AML-193 (cell line): ENCODE data around the gene TTC3.

Source experiments
- DNase-seq, 2 experiments: peaks; one replicate each; lab custom pipeline; 2025; lab: John Stamatoyannopoulos, UW

The TTC3 gene

DNA sequence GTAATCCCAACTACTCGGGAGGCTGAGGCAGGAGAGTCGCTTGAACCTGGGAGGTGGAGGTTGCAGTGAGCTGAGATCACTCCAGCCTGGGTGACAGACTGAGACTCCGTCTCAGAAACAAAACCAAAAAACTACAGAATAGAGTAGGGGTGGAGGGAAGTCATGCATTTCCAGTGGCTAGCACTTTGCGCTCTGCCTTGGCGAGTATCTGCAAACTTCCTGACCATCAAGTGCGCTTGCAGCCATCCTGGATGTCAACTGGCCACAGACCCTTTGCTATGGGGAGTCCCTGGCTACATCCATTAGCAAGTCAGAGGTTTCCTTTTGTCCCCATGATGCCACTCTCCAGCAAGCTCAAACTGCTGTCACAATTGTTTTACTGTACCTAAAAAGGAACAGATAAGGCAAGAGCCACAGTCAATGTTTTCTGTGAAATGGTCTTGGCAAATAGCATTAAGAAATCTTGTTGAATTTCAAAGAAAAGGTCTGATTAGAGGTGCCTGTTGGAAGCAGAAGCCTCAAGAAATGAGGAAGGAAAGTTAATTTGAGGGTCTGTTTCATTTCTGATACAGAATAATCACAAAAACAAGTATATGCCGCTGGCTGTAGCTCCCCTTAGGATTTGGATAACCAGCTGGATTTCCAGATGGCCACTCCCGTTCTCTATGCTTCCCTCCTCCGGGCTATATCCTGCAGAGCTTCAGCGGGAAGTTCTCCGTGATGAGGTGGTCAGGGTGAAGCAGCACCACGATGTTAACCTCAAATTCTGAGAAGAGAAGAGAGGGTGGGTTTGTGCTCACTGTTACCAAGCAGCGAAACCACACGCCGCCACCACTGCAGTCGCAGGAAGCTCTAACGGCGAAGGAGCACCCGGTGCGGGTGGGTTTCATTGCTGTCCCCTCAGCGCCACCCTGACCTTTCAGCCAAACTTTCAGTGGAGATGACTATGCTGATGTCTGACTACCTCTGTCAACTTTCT is 152.1 kb downstream of the TTC3 start:
- no peak for DNase-seq

GRCh38 chr21:37226041-37226920 is 153.2 kb downstream of the TTC3 start:
- DNase-seq, result no peak

DNA sequence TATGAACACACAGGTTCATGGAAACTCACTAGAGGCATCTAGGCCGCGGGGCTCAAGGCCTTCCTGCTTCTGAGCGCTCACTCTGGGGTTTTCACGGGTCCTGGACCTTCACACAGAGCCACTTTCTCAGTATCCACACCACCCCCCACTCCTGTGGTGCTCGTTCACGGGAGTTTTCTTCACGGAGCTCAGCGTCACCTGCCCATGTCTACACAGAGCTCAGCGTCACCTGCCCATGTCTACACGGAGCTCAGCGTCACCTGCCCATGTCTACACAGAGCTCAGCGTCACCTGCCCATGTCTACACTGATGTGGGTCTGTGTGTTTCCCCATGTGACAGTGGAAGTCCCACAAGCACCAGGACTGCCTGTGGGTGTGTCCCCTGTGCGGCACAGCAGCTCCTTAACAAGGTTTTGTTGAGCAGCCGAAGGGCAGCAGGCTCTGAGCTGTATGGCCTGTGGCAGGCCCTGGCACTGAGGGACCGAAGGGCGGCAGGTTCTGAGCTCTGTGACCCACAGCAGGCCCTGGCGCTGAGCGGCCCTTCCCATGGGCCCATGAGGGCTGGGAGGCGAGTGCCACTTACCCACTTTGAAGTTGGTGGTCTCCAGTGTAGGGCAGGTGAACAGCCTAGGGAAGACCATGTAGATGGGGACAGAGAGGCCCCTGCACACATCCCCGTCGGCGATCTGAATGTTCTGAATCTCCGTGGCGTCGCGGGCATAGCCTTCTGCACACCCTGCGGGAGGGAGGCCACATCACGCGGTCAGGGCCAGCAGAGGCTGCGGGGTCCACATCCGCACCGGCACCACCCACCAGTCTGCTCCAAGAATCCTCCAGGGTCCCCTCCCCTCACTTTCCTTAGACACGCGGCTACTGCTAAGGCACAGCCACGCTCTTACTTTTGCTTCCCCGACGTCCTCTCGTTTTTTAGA is 154.3 kb downstream of the TTC3 start:
- DNase-seq, result no peak

DNA sequence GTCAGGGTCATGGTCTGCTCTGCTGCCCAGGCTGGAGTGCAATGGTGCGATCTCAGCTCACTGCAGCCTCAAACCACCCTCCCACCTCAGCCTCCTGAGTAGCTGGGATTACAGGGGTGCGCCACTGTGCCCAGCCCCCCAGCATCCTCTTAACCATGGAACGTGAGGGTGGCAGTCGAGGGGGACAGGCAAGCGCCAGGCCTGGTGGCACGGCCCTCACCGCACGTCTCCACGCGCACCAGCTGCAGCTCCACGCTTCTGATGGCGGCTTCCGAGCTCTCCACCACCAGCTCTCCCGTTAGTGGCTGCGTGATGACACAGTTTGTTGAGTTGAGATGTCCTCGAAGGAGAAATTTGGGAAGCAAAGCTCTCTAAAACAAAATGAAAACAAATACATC is 154.9 kb downstream of the TTC3 start:
- no peak for DNase-seq

GRCh38 chr21:37230632-37231248 is 157.7 kb downstream of the TTC3 start:
- DNase-seq, result no peak

GRCh38 chr21:37231249-37231645 is 158.2 kb downstream of the TTC3 start:
- DNase-seq, result no peak

GRCh38 chr21:37231671-37232070 is 158.6 kb downstream of the TTC3 start:
- no peak for DNase-seq

DNA sequence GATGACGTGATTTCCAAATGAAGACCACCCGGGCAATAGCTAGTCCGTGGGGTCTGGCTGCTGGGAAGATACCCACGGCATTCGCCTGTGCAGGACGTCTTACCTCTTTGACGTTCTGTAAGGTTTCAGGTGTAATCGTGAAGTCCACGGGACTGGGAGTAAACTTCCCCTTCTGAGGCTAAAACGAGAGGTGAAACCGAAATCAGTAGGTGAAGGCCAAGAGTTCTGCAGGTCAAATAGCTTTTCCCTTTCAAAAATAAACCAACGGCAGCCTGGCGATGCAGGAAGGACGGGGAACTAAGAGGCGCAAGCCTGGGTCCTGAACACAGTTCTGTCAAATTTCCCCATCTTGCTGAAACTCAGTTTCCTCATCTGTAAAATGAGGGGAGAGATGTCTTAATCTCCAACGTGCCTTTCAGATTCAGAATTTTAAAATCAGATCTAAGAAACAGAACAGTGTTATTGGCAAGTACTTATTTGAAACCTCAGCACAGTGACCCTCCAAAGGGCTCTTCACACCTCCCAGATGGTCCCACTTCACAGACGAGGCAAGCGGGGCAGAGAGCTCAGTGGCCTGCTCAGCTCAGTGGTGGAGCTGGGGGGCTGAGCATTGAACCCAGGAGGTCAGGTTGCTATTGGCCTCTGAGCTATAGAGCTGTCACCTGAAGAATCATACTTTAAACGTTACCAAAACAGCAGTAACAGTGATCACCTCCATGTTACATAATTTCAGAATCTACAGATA is 159.4 kb downstream of the TTC3 start:
- no peak for DNase-seq

DNA sequence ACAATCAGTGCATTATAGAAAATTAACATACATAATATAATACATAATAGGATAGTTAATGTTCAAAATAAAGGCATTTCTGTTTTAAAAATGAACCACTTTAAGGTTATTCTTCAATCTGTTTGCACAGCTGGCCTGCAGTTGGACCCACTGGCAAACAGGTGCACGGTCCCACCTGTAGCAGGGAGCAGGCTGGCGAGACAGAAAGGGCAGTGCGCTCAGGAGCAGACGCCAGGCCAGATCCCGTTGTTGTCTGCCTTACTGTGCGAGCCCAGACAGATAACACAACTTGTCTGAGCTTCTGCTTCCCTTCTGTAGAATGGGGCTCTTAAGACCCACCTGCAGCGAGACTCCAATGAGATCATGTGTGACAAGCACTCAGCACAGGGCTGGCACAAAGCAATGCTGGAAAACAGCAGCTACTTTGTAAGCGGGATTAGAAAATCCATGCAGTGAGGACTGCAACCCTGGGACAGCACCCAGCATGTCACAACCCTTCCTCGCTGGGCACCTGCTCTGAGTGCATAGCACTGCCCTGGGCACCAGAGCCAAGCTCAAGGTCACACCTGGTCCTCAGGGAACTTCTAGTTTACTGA is 160.6 kb downstream of the TTC3 start:
- DNase-seq, result no peak

GRCh38 chr21:37237346-37237745 is 164.3 kb downstream of the TTC3 start:
- DNase-seq, result no peak

DNA sequence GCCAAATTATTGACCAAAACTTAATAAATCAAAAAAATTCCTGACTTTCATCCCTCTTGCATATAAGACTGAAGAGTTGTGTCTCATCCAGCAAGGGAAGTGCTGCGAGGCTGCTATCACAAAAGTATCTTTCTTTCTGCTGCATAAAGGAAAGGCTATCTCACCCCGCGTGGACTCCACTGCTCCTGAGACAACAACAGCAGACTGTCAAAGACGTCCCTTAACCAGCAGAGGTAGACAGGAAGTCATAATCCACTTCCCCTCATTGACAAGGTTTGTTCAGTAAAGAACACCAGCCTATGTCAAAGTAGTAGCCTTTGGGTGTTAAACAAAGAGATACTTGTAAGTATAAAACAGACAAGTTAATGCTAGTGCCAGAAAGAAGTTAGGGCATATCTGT is 164.7 kb downstream of the TTC3 start:
- no peak for DNase-seq

DNA sequence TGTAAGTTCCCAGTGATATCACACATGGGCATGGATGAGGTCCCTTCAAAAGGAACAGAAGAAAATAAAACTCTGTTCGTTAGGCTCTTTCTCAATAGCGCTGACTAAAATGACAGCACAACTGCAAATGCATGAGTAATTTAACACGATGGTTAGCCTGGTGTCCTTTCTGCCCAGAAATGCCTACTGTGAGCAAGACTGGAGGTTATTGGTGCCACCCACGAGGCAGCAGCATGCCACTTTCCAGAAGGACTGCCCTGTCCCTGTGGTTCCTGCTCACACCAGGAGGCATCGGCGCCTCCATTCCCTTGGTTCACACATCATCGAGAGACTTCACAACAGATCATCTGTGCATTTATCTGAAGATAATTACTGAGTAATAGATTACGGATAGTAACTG is 167.9 kb downstream of the TTC3 start:
- DNase-seq, result no peak

DNA sequence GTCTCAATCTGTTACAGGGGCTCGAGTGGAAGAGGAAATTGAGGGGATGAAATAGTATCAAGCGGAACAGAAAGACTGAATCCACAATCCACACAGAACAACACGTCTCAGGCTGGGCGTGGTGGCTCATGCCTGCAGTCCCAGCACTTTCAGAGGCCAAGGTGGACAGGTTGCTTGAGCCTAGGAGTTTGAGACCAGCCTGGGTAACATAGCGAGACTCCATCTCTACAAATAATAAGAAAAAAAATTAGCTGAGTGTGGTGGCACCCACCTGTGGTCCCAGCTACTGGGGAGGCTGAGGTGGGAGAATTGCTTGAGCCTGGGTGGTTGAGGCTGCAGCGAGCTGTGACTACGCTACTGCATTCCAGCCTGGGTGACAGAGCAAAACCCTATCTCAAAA is 168.4 kb downstream of the TTC3 start:
- DNase-seq, result no peak

DNA sequence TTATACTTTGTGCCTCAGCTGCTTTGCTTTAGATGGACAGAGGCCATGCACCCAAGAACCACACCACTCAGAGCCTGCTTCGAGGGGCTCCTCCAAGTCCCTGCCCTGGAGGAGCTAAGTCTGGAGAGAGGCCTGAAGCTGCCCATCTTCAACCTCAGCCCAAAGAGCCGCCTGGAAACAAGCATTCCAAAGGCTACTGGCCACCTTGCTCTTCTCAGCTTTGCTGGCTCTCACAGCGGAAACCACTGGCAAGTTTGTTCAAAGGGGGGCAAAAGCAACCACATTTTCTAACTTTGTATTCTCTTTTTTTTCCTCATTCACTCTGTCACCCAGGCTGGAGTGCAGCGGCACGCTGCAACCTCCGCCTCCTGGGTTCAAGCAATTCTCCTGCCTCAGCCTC is 170.9 kb downstream of the TTC3 start:
- no peak for DNase-seq

- DNase-seq, result no peak
These were observed 171.5 kb downstream of the TTC3 start for GRCh38 chr21:37244501-37245095.

DNA sequence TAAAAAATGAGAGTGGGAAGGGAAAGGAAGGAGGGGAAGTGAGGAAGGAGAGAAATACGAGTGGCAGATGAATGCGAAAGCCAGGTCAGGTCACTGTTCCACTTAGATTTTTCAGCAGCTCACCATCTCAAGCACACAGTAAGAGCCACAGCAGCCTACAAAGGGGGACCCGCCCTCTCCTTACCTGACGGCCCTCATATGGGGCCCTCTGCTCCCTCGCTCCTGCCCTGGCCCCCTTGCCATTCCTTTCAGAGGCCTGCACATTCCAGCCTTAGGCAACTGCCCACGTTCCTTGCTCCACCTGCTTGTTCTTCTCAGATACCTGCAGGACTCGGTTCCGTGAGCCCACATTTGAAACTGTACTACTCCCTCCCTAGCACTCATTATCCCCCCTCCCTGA is 172.1 kb downstream of the TTC3 start:
- no peak for DNase-seq

- no peak for DNase-seq
These were observed 175.2 kb downstream of the TTC3 start for GRCh38 chr21:37248298-37248697.

GRCh38 chr21:37249112-37249904 is 176.3 kb downstream of the TTC3 start:
- DNase-seq, result no peak

- DNase-seq, result peak; percentile 63 to 66
These were observed 178.2 kb downstream of the TTC3 start for GRCh38 chr21:37251294-37251634.
